SK-N-MC (cell line): ENCODE measurements around the gene CYB561.
"Not testable (repeated sequence)": the region's sequence is repeated elsewhere in the genome, so short reads cannot be mapped to it uniquely, and the experiment has no call there.

Experiments used
- DNase-seq: peaks from one replicate; pipeline ENCODE4 v3.0.0-alpha.2; 2011; ENCODE audit warnings: low read depth, low spot score
- H3K27ac ChIP-seq: fragments of 200-600 bp; sonication (generic); 2 replicates; pipeline ENCODE4 v1.5.1; 2016; ENCODE audit warnings: mixed run types
- H3K36me3 ChIP-seq: fragments of 200-600 bp; sonication (generic); 2 replicates; pipeline ENCODE4 v1.6.1; 2017; ENCODE audit warnings: antibody characterized with exemption, low read length, mixed read lengths; ENCODE audit not compliant: insufficient read depth
- H3K4me3 ChIP-seq: fragments of 200-600 bp; sonication (generic); 2 replicates; pipeline ENCODE4 v1.5.1; 2016
- H3K9ac ChIP-seq: fragments of 200-600 bp; sonication (generic); 2 replicates; pipeline ENCODE4 v1.8.0; 2017; ENCODE audit warnings: mixed run types, mixed read lengths; ENCODE audit not compliant: insufficient read length
- H3K9me3 ChIP-seq: fragments of 200-600 bp; sonication (generic); 2 replicates; pipeline ENCODE4 v1.6.1; 2017; ENCODE audit warnings: low read depth, mild to moderate bottlenecking, antibody characterized with exemption, low read length, moderate library complexity, mixed read lengths
- EZH2 ChIP-seq: fragments of 200-600 bp; sonication (generic); IDR thresholded peaks from one replicate; pipeline ENCODE4 v1.6.1; 2017; ENCODE audit warnings: antibody characterized with exemption
- FOXP2 ChIP-seq: optimal IDR thresholded peaks from 2 replicates; pipeline ENCODE3; 2011; ENCODE audit warnings: mild to moderate bottlenecking, moderate library complexity; ENCODE audit not compliant: insufficient read depth; ENCODE audit errors: extremely low read length, control extremely low read depth
- POLR2AphosphoS5 ChIP-seq: IDR thresholded peaks from 2 replicates; pipeline ENCODE4 v1.6.1; 2012; ENCODE audit warnings: mild to moderate bottlenecking, low read depth, low read length, borderline replicate concordance

The CYB561 gene

DNA sequence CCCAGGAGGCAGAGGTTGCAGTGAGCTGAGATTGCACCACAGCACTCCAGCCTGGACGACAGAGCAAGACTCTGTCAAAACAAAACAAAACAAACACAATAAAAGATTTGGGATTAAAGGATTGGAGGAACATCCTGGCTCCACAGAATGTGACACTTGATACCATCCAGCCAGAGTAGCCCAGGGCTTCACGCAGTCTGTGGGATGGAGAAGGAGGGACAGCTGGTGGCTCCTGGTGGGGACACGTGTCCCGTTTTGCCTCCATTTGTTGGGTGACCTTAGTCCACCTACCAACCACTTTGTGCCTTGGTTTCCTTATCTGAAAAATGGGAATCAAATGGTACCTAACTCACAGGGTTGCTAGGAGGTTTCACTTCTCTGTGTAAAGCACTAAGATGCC, 12.4 kb upstream of the CYB561 start:
- H3K4me3 ChIP-seq, result no peak overlapping the region
- no peak overlapping the region for H3K9ac ChIP-seq
- H3K27ac ChIP-seq, result no peak overlapping the region
- no peak for DNase-seq
- no peaks in the 10 kb centered on the region for H3K36me3 ChIP-seq
- TF ChIP-seq FOXP2 (no peak), EZH2 (no peak), POLR2AphosphoS5 (no peak)
- H3K9me3 ChIP-seq, result no peaks in the 10 kb centered on the region

DNA sequence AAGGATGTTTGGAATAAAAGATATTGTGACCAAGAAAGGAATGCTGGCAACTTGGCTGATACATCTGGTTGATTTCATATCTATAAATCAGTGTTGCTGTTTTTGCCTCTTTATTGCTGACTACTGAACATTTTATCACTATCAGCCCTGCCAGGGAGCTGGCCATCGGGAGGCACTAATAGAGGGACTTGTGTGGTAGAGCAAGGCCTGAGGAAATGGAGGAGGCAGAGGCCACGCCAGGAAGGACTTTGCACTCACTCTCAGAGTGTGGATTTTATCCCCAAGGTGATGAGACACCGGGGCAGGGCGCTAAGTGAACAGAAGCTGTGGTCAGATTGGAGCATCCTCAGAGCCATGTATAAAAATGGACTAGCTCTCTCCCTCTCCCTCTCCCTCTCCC, 9.3 kb upstream of the CYB561 start:
- H3K9ac ChIP-seq, result no peak overlapping the region
- no peak for TF ChIP-seq FOXP2
- DNase-seq, result no peak
- H3K36me3 ChIP-seq, result no peaks in the 10 kb centered on the region
- no peaks in the 10 kb centered on the region for H3K9me3 ChIP-seq
- H3K4me3 ChIP-seq, result no peak overlapping the region
- no peak overlapping the region for H3K27ac ChIP-seq

DNA sequence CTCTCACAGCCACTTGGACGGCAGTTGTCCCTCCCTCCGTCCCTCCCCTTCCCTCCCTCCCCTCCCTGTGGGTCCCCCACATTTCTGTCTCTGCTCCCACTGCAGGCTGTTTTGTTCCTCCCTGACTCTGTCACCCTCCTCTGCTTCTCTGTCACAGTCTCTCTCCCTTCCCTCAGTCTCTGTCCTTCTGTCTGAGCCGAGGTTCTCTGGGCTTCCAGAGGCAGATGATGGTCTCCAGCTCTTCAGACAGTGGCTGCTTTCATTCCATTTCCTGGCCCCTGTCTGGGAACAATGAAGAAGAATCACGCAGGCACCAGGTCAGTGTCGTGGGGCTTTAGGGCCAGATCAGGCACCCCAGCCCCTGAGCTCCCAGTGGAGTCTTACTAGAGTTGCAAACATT, 8.8 kb upstream of the CYB561 start:
- TF ChIP-seq POLR2AphosphoS5 (no peak), FOXP2 (no peak), EZH2 (no peak)
- no peak overlapping the region for H3K27ac ChIP-seq
- H3K36me3 ChIP-seq, result no peaks in the 10 kb centered on the region
- H3K4me3 ChIP-seq, result no peak overlapping the region
- no peak for DNase-seq
- no peak overlapping the region for H3K9ac ChIP-seq
- no peaks in the 10 kb centered on the region for H3K9me3 ChIP-seq

DNA sequence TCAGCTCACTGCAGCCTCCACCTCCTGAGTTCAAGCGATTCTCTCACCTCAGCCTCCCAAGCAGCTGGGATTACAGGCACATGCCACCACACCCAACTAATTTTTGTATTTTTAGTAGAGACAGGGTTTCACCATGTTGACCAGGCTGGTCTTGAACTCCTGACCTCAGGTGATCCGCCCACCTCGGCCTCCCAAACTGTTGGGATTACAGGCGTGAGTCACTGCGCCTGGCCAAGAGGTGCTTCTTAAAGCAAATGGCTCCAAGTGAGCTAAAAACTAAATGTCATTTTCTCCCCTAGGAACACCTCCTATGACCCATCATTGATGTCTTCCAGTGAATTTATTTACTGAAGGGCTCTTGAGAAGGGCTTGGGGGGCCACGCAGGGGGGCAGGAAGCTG, 8.3 kb upstream of the CYB561 start:
- not testable (repeated sequence) for H3K27ac ChIP-seq, H3K9ac ChIP-seq, DNase-seq, H3K4me3 ChIP-seq, H3K9me3 ChIP-seq, H3K36me3 ChIP-seq

DNA sequence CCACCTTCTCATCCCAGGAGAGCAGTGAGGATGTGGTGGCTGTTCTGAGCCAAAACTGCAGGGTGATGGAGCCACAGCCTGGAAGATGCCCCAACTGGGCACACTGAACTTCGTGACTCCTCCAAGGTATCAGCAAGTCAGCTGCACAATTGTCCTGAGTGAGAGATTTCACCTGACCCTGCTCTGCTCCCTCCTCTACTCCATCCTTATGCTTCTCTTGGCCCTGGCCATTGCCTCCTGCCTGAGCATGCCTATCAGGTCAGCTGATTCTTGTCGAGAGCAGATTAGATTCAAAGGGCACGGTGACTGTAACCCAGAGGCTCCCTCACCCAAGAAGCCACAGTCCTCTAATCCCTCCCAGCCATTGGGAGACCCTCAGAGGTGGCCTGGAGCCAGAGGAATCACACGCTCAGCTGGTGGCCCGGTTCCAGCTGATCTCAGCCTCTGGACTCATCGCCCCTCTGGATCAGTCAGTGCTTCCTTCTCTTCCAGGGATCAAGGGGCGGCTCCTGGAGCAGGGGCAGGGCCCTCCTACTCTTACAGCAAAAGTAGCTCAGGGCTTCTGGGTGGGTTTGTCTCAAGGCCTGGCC, 7.0 kb upstream of the CYB561 start:
- H3K9ac ChIP-seq, result no peak overlapping the region
- no peaks in the 10 kb centered on the region for H3K36me3 ChIP-seq
- TF ChIP-seq FOXP2 (no peak), POLR2AphosphoS5 (no peak), EZH2 (no peak)
- H3K27ac ChIP-seq, result no peak overlapping the region
- H3K9me3 ChIP-seq, result no peaks in the 10 kb centered on the region
- DNase-seq, result no peak
- no peak overlapping the region for H3K4me3 ChIP-seq

DNA sequence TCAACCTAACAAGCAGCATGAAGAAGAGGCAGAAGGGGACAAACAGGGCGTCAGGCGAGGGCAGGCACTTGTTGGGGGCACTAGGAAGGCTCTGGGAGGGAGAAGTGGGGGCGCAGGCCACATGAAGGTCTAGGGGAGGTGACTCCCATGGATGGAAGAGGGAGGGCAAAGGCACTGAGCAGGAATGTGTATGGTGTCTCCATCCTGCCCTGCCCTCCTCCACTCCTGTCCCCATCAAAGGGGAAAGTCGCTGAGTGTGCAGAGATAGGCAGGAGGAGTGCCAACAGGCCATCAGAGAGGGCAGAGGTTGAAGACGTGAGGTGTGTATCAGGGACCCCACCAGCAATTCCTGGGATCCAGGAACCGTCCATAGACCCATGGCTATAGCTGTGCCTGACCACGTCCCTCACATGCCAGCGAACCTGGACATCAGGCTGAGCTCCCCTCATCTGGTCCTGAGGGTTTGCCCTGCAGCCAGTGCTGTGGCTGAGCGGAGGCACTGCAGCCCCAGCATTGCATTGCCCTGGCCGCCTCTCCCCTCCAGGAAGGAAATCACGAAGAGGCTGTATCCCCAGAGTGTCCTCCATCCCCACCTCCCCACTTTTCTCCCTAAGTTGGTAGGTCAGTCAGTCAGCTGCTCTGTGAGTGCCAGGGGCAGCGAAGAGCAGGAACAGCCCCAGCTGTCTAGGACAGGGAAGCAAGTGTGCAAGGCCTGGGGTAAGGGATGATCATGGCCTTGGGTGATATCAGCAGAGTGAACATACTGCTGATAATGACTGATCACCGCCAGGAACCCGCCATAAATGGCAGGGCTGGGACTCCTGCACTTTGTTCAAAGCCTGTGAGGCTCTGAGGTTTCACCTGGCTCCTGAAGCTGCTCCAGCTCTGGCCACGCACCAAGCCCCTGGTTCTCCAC, 6.2 kb upstream of the CYB561 start:
- no peaks in the 10 kb centered on the region for H3K36me3 ChIP-seq
- H3K9ac ChIP-seq, result no peak overlapping the region
- H3K4me3 ChIP-seq, result no peak overlapping the region
- DNase-seq, result no peak
- TF ChIP-seq POLR2AphosphoS5, result no peak
- no peak for TF ChIP-seq EZH2
- H3K27ac ChIP-seq, result no peak overlapping the region
- H3K9me3 ChIP-seq, result no peaks in the 10 kb centered on the region

DNA sequence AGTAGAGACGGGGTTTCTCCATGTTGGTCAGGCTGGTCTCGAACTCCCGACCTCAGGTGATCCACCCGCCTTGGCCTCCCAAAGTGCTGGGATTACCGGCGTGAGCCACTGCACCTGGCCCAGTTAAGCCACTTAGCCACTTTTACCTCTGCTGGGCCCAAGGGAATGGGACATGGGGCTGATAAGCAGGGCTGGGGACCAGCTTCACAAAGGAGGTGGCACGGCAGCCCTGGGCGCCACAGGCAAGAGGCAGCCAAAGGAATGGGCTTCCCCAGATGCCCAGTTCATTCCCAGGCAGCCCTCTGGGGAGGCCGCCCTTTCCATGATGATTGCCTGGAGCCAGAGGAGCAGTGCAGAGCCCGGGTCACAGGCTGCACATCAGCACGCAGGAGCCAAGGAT, 5.0 kb upstream of the CYB561 start:
- H3K36me3 ChIP-seq, result no peaks in the 10 kb centered on the region
- H3K4me3 ChIP-seq, result no peak overlapping the region
- no peaks in the 10 kb centered on the region for H3K9me3 ChIP-seq
- TF ChIP-seq EZH2, result no peak
- no peak for TF ChIP-seq FOXP2
- TF ChIP-seq POLR2AphosphoS5, result no peak
- no peak for DNase-seq
- no peak overlapping the region for H3K9ac ChIP-seq
- H3K27ac ChIP-seq, result no peak overlapping the region

DNA sequence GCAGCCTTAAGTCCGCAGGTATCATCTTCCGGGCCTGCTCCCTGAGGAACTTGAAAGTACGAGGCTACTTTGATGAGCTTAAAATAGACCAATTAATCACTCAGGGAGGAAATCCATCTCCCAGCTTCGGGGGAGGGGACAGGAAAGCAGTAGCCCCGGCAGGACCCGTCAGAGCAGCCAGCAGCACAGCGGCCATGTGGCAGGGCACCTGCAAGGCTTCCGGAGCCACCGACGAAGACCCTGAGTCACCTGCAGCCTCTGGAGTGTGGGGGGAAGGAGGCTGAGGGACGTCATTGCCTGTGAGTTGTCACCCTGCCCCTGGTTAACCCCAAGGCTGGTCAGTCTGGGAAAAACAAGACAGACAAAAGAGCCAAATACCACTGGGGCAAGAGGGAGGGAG, 4.4 kb upstream of the CYB561 start:
- H3K9ac ChIP-seq, result no peak overlapping the region
- no peak overlapping the region for H3K4me3 ChIP-seq
- no peak for TF ChIP-seq EZH2
- TF ChIP-seq POLR2AphosphoS5, result no peak
- TF ChIP-seq FOXP2, result no peak
- no peaks in the 10 kb centered on the region for H3K9me3 ChIP-seq
- H3K36me3 ChIP-seq, result no peaks in the 10 kb centered on the region
- no peak overlapping the region for H3K27ac ChIP-seq
- DNase-seq, result no peak

DNA sequence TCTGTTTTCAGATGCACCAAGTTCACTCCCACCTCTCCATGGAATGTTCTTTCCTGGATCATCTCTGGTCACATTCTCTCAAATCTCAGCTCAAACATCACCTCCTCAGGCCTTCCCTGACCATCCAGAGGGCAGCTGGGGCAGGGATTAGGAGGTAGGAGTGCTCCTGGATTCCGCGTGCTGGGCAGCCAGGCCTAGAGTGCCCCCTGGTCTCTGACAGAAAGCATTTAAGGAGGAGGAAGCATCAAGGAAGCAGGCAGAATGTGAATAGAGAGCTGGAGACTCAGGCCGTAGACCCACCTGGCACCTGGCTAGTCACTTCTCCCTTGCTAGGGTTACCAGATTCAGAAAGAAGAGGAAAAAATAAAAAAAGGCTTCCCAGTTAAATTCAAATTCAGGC, 2.5 kb upstream of the CYB561 start:
- no peaks in the 10 kb centered on the region for H3K9me3 ChIP-seq
- no peak overlapping the region for H3K9ac ChIP-seq
- no peak for TF ChIP-seq EZH2
- no peak overlapping the region for H3K27ac ChIP-seq
- no peak overlapping the region for H3K4me3 ChIP-seq
- no peak for DNase-seq
- H3K36me3 ChIP-seq, result no peaks in the 10 kb centered on the region
